Measurements from ENCODE around the gene MACF1. TPM values are rescaled to one million over a fixed set of nuclear protein-coding genes. Genes with fewer than 3 reads are reported as not detected.

MACF1 gene
- total RNA-seq, 1 donor from 2014 or later: 694 TPM

DNA sequence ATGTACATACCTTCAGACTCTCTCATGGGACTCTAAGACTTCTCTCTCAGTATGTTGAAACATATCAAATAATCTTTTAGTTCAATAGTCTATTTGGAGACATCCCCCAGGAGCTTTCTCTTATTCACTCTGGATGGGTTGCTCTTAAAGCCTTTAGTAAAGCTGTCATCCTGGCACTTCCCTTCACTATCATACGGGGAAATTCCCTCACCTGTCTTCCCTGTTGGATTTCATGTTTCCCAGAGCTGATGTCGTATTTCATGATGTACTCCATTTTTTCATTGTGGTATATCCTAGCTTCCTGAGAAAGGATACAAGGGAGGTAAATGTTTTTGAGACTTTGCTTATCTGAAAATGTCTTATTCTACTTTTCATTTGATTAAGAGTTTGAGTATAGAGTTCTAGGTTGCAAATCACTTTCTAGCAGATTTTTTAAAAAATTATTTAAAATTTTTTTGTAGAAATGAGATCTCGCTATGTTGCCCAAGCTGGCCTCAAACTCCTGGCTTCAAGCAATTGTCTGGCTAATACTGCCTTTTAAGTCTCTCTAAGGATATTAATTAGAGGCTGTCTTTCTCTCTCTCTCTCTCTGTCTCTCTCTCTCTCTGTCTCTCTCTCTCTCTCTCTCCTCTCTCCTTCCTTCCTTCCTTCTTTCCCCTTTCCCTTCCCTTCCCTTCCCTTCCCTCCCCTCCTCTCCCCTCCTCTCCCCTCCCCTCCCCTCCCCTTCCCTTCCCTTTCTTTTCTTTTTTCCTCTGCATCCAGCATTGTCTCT is 17.0 kb upstream of the MACF1 start:
- H3K27ac Mint-ChIP-seq (ENCODE audit: unreplicated experiment): peak overlapping the region; percentile 67
- H3K4me1 Mint-ChIP-seq (ENCODE audit: low read depth, unreplicated experiment): peaks cover 82% of the 10 kb centered on the region

DNA sequence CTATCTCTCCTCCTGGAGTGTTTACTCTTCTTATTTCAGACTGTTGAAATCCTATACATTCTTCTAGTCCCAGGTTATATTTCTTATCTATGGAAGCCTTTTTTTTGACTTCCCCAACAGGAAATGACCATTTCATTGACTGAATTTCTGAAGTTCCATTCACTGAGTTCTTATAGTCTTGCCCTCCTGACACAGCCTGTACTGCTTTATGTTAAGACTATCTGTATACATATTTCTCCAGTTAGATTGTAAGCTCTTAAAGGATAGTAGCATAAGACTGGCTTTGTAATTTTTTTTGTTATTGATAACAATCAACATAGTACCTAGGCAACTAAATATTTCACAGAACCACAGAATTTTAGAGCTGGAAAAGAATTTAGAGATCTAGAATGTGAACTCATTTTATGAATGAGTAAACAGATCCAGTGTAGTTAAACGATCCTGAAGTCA is 14.9 kb upstream of the MACF1 start:
- FAIRE-seq: peak; percentile 20
- peak overlapping the region; percentile 61 for H3K4me2 ChIP-seq (ENCODE audit: low read length)
- peak overlapping the region; percentile 72 for H3K4me3 Mint-ChIP-seq (ENCODE audit: unreplicated experiment)

More for the DNA sequence above, 17.0 kb upstream of the MACF1 start:
- no peak overlapping the region for H3K27ac ChIP-seq (ENCODE audit: low read depth, low read length)
- H3K36me3 ChIP-seq (ENCODE audit: insufficient read depth, low read length): no peaks in the 10 kb centered on the region
- Mint-ChIP-seq H3K27me3 (ENCODE audit: low read depth, unreplicated experiment) (no peaks in the 10 kb centered on the region), H3K4me3 (ENCODE audit: unreplicated experiment) (peak overlapping the region; percentile 10), H3K9me3 (ENCODE audit: unreplicated experiment) (no peaks in the 10 kb centered on the region), H3K36me3 (ENCODE audit: low read depth, unreplicated experiment) (peaks cover 2% of the 10 kb centered on the region)
- H3K27me3 ChIP-seq (ENCODE audit: insufficient read depth, low read length): no peaks in the 10 kb centered on the region
- no peak overlapping the region for H3K4me2 ChIP-seq (ENCODE audit: low read length)
- H3K9me3 ChIP-seq (ENCODE audit: insufficient read depth, low read depth, low read length): no peaks in the 10 kb centered on the region
- no peak overlapping the region for H3K9ac ChIP-seq (ENCODE audit: low read length)
- H3K4me1 ChIP-seq (ENCODE audit: insufficient read depth, low read length): peaks cover 57% of the 10 kb centered on the region
- no peak for TF ChIP-seq EZH2 (IDR thresholded peaks at IDR 0.05; ENCODE audit: insufficient read depth, low read length)
- TF ChIP-seq, protein P1, sequence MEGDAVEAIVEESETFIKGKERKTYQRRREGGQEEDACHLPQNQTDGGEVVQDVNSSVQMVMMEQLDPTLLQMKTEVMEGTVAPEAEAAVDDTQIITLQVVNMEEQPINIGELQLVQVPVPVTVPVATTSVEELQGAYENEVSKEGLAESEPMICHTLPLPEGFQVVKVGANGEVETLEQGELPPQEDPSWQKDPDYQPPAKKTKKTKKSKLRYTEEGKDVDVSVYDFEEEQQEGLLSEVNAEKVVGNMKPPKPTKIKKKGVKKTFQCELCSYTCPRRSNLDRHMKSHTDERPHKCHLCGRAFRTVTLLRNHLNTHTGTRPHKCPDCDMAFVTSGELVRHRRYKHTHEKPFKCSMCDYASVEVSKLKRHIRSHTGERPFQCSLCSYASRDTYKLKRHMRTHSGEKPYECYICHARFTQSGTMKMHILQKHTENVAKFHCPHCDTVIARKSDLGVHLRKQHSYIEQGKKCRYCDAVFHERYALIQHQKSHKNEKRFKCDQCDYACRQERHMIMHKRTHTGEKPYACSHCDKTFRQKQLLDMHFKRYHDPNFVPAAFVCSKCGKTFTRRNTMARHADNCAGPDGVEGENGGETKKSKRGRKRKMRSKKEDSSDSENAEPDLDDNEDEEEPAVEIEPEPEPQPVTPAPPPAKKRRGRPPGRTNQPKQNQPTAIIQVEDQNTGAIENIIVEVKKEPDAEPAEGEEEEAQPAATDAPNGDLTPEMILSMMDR (IDR thresholded peaks at IDR 0.05; ENCODE audit: insufficient read depth, low read depth, low read length): no peak
- no peak overlapping the region for H2AFZ ChIP-seq (ENCODE audit: low read depth, low read length)
- no peak for FAIRE-seq
- no peak for DNase-seq (ENCODE audit: low read depth)
- H3K4me3 ChIP-seq (ENCODE audit: insufficient read depth, low read depth, low read length): no peak overlapping the region
- H4K20me1 ChIP-seq (ENCODE audit: insufficient read depth, low read length): no peaks in the 10 kb centered on the region
- H3K79me2 ChIP-seq (ENCODE audit: insufficient read depth, low read length): peaks cover 91% of the 10 kb centered on the region

More for the DNA sequence above, 14.9 kb upstream of the MACF1 start:
- DNase-seq (ENCODE audit: low read depth): peak; percentile 82
- H3K27me3 ChIP-seq (ENCODE audit: insufficient read depth, low read length): no peaks in the 10 kb centered on the region
- peaks cover 86% of the 10 kb centered on the region for H3K79me2 ChIP-seq (ENCODE audit: insufficient read depth, low read length)
- H3K9me3 ChIP-seq (ENCODE audit: insufficient read depth, low read depth, low read length): no peaks in the 10 kb centered on the region
- H2AFZ ChIP-seq (ENCODE audit: low read depth, low read length): no peak overlapping the region
- Mint-ChIP-seq H3K27me3 (ENCODE audit: low read depth, unreplicated experiment) (no peaks in the 10 kb centered on the region), H3K9me3 (ENCODE audit: unreplicated experiment) (no peaks in the 10 kb centered on the region), H3K27ac (ENCODE audit: unreplicated experiment) (peak overlapping the region; percentile 100), H3K4me1 (ENCODE audit: low read depth, unreplicated experiment) (peaks cover 77% of the 10 kb centered on the region), H3K36me3 (ENCODE audit: low read depth, unreplicated experiment) (no peaks in the 10 kb centered on the region)
- no peaks in the 10 kb centered on the region for H3K36me3 ChIP-seq (ENCODE audit: insufficient read depth, low read length)
- H4K20me1 ChIP-seq (ENCODE audit: insufficient read depth, low read length): no peaks in the 10 kb centered on the region
- H3K27ac ChIP-seq (ENCODE audit: low read depth, low read length): peak overlapping the region; percentile 96
- no peak overlapping the region for H3K4me3 ChIP-seq (ENCODE audit: insufficient read depth, low read depth, low read length)
- TF ChIP-seq, protein P1 (IDR thresholded peaks at IDR 0.05; ENCODE audit: insufficient read depth, low read depth, low read length): no peak
- TF ChIP-seq EZH2 (IDR thresholded peaks at IDR 0.05; ENCODE audit: insufficient read depth, low read length): no peak
- H3K4me1 ChIP-seq (ENCODE audit: insufficient read depth, low read length): peaks cover 62% of the 10 kb centered on the region
- H3K9ac ChIP-seq (ENCODE audit: low read length): peak overlapping the region; percentile 85
